Kidney epithelial cell (primary cell): ENCODE measurements around the gene LY6G5B. TPM values are rescaled to one million over a fixed set of nuclear protein-coding genes. Genes with fewer than 3 reads are reported as not detected.

ENCODE experiments used
- DNase-seq: peaks from one replicate; pipeline ENCODE4 v3.0.0-alpha.2; 2010; ENCODE audit warnings: low read depth
- H3K27me3 ChIP-seq: 2 replicates; pipeline ENCODE4 v1.6.0; 2011; ENCODE audit warnings: low read length; ENCODE audit not compliant: control insufficient read depth, insufficient read depth
- H3K36me3 ChIP-seq: 2 replicates; pipeline ENCODE4 v1.5.1; 2011; ENCODE audit warnings: low read length; ENCODE audit not compliant: control insufficient read depth, insufficient read depth
- H3K4me3 ChIP-seq: 2 replicates; pipeline ENCODE4 v1.5.1; 2011; ENCODE audit warnings: low read depth, mild to moderate bottlenecking, control low read depth, low read length
- total RNA-seq: library from RNA; depleted of rRNA; stranded (reverse); fragments of >200 nt; gene quantifications from 2 replicates; pipeline ENCODE4 v1.2.3, GENCODE V29; 2015
- TF ChIP-seq, protein P1 (sequence below): IDR thresholded peaks from 2 replicates; pipeline ENCODE4 v1.5.1; 2011; ENCODE audit warnings: mild to moderate bottlenecking, moderate library complexity, low read length, control low read depth, inconsistent platforms; ENCODE audit not compliant: insufficient read depth, poor library complexity, severe bottlenecking

The LY6G5B gene
- total RNA-seq, 1 donor from 2014 or later: 2.8 TPM

DNA sequence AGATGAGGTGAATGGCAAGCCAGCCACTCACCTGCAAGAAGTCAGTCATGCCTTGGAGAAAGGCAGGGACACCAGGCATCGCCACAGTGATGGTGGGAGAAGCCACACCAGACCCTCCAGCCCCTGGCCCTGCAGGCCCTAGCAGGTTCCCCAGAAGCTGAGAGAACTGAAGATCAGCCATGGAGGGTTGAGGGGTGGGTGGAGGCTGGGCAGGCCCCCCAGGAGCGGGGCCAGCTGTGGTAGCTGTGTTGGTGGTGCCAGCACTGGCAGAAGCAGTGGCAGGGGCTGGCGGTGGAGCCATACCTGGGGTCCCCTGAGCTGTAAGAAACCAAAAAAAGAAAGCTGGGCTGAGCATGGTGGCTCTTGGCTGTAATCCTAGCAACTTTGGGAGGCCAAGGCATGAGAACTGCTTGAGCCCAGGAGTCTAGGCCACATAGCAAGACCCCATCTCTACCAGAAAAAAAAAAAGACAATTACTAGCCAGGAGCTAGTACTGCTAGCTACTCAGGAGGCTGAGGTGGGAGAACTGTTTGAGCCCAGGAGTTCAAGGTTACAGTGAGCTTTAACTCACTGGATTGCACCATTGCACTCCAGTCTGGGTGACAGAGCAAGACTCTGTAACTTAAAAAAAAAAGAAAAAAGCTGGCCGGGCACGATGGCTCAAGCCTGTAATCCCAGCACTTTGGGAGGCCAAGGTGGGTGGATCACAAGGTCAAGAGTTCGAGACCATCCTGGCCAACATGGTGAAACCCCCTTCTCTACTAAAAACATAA, 26.8 kb upstream of the LY6G5B start:
- Histone ChIP-seq H3K4me3 (no peak overlapping the region), H3K27me3 (no peaks in the 10 kb centered on the region), H3K36me3 (peaks cover 7% of the 10 kb centered on the region)
- TF ChIP-seq, protein P1, sequence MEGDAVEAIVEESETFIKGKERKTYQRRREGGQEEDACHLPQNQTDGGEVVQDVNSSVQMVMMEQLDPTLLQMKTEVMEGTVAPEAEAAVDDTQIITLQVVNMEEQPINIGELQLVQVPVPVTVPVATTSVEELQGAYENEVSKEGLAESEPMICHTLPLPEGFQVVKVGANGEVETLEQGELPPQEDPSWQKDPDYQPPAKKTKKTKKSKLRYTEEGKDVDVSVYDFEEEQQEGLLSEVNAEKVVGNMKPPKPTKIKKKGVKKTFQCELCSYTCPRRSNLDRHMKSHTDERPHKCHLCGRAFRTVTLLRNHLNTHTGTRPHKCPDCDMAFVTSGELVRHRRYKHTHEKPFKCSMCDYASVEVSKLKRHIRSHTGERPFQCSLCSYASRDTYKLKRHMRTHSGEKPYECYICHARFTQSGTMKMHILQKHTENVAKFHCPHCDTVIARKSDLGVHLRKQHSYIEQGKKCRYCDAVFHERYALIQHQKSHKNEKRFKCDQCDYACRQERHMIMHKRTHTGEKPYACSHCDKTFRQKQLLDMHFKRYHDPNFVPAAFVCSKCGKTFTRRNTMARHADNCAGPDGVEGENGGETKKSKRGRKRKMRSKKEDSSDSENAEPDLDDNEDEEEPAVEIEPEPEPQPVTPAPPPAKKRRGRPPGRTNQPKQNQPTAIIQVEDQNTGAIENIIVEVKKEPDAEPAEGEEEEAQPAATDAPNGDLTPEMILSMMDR: no peak
- DNase-seq: no peak

DNA sequence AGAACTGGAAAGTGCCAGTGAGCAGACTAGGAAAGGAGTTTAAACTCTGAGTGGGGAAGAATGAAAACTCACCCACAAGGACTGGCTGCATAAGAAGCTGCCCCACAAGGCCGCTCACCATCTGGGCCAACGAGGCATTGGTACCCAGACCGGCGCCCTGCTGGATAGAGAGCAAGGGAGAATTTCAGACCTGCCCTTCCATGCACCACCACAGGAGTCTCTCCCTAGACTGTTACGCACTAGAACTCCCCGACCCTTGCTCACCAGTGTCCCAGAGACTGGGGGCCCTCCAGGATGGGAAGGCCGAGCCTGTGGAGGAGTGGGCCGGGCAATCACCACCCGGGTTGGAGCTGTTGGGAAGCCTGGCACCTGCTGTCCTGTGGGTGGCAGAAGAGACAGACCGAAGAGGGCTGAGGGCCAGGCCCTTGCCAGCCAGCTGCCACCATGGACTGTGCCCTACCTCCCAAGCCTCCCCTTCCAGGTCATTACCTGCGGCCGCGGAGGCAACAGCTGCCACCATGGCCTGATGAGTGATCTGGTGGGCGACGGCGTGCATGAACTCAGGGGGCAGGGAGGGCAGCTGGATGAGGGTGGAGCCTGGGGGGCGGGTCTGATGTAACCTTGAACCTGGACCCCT, 25.8 kb upstream of the LY6G5B start:
- Histone ChIP-seq H3K27me3 (no peaks in the 10 kb centered on the region), H3K4me3 (no peak overlapping the region), H3K36me3 (peaks cover 6% of the 10 kb centered on the region)
- no peak for DNase-seq
- TF ChIP-seq, protein P1: no peak

DNA sequence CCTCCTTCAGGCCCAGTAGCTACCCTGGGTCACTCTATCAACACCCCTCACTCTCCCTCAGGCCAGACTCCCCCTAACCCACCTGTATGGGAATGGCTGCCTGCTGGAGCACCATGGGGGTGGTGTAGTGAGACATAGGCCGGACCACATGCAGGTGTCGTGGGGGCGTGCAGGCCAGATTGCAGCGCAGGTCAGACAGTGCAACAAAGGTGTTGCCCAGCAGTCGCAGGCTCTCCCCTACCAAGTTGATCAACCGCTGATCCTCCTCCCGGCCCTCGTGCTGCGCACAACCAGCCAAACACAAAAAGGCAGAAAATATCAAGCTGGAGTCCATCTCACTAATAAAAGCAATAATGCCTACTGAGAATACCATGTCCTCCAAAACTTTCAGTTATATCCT, 24.5 kb upstream of the LY6G5B start:
- TF ChIP-seq, protein P1: no peak
- H3K4me3 ChIP-seq: no peak overlapping the region
- H3K27me3 ChIP-seq: no peaks in the 10 kb centered on the region
- DNase-seq: no peak
- peaks cover 7% of the 10 kb centered on the region for H3K36me3 ChIP-seq

DNA sequence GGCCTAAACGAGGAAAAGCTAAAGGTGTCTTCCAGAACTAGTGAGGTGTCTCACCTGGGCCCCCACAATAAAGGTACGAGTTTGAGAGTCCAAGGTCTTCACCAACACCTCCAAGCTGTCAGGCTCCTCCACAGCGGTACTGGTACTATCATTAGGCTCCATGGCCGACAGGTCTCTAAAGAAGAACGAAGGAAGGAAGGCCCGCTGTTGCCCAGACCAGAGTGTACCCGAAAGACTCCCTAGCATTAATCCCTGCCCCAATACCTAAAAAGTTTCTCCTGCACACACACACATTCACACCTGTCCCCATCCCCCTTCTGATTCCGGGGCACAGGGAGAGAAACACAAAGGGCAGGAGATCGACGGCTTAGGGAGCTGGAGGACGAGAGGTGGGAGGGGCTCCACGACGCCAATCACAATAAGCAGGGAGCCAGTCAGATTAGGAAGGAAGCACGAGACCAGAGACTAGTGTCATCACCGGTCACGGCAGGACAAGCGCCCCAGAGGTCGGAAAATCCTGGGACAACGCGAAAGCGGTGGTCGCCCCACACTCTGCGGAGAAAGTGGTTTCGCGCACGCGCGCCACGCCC, 18.1 kb upstream of the LY6G5B start:
- TF ChIP-seq, protein P1: no peak
- peak overlapping the region; percentile 57 for H3K4me3 ChIP-seq
- peaks cover 4% of the 10 kb centered on the region for H3K36me3 ChIP-seq
- no peaks in the 10 kb centered on the region for H3K27me3 ChIP-seq
- peak; percentile 31 for DNase-seq

DNA sequence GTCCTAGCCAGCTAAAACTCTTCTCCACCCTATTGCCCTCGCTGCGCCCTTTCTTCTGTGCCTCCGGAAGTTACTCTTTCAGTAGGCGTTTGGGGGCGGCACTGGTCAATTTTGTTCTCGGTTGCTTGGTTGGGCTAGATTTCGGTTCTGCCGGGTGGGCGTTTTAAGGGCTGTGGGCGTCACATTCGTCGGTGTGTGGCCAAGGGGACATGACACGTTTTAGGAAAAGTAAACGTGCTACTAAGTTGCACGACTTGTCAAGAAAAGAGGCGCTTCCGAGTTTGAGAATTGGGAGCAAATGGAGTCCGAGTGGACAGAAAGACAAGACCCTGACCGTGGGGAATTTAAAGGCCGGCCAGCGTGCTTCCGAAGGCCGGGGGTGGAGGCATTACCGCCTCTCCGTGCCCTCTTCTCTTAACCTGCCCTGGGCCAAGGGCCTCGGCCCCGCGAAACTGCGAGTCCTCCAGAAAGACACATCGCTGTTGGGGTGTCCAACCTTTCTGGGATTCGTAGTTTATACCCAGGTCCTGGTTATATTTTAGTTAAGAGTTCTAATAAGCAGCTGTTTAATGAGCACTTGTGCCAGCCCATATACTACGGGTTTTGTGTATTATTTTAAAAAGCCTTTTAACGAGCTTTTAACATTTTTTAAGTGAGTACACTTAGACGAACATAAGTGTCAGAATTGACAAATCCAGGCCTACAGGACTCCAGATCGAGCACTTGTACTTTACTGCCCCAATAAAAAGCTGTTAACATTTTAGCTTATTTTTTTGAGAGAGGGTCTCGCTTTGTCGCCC, 16.7 kb upstream of the LY6G5B start:
- H3K27me3 ChIP-seq: no peaks in the 10 kb centered on the region
- peaks cover 1% of the 10 kb centered on the region for H3K36me3 ChIP-seq
- TF ChIP-seq, protein P1: no peak
- H3K4me3 ChIP-seq: peak overlapping the region; percentile 57
- DNase-seq: peak; percentile 55
